Measurements from ENCODE around the gene ISCU.

DNA sequence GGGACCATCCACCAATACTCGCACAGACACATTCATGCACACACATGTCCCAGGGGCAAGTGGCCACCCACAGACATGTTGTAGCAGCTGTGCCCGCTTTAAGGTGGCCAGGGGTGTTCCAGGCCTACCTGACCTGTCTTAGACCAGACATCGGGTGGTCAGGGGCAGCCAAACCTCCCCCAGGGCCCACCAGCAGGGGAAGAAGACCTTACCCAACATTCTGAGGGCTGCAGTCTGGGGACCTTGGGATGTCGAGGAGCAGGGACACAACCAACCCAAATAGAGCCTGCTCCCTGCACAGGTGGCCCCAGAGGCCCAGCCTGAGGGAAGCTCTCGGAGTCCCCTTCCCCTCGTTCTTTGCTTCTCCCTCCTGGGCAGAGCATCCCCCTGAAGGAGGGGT lies 37.1 kb downstream of the ISCU start:
- no peak for TF ChIP-seq YY1 (IDR thresholded peaks at IDR 0.05; ENCODE audit: insufficient read depth, insufficient read length)
- no peak for TF ChIP-seq ZNF274 (IDR thresholded peaks at IDR 0.05; ENCODE audit: low read depth, low read length)
- no peak for TF ChIP-seq SUZ12 (IDR thresholded peaks at IDR 0.05; ENCODE audit: extremely low read depth, insufficient read depth, insufficient read length)

Measured in NT2/D1 (cell line).